ENCODE data around the gene RAMP3. TPM values are rescaled to one million over a fixed set of nuclear protein-coding genes. Genes with fewer than 3 reads are reported as not detected.

The RAMP3 gene
- total and polyA plus RNA-seq, 11 donors = 19.2 to 107 (median 38.9) TPM

DNA sequence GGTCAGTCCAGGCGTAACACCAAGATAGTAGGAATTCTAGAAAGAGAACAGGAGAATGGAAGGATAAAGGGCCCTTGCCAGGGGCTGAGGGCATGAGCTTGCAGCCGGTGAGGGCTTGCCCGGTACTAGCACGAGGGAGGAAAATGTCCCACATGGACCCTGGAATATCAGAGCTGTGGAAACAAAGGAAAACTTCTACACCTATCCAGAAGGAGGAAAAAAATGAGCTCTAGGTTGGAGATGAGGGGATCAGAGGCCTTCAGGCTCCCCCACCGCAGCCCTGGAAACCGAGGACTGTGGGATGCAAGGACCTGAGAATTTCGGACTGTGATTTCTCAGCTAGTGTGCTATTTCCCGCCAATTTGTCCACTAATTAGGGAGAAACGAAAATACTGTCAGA, 22.1 kb downstream of the RAMP3 start:
- DNase-seq = peak in 2 of 5 donors; percentile 0 to 7
- H3K4me1 ChIP-seq = peaks cover 0 to 11% (median 0%) of the 10 kb centered on the region in 12 donors
- H3K36me3 ChIP-seq = peaks cover 0 to 2% (median 0%) of the 10 kb centered on the region in 9 donors
- intact Hi-C loops (cut with DNase I) = no loop called here
- WGBS, 4 donors = 81 to 93% (median 88%) methylated on average over 9 of the region's 9 CpGs
- H3K9me3 ChIP-seq = no peaks in the 10 kb centered on the region
- H3K4me3 ChIP-seq = no peak overlapping the region
- ATAC-seq = no peak
- no peaks in the 10 kb centered on the region for H3K27me3 ChIP-seq
- H3K27ac ChIP-seq = no peak overlapping the region
- TF ChIP-seq POLR2A (IDR thresholded peaks at IDR 0.05) = no peak

DNA sequence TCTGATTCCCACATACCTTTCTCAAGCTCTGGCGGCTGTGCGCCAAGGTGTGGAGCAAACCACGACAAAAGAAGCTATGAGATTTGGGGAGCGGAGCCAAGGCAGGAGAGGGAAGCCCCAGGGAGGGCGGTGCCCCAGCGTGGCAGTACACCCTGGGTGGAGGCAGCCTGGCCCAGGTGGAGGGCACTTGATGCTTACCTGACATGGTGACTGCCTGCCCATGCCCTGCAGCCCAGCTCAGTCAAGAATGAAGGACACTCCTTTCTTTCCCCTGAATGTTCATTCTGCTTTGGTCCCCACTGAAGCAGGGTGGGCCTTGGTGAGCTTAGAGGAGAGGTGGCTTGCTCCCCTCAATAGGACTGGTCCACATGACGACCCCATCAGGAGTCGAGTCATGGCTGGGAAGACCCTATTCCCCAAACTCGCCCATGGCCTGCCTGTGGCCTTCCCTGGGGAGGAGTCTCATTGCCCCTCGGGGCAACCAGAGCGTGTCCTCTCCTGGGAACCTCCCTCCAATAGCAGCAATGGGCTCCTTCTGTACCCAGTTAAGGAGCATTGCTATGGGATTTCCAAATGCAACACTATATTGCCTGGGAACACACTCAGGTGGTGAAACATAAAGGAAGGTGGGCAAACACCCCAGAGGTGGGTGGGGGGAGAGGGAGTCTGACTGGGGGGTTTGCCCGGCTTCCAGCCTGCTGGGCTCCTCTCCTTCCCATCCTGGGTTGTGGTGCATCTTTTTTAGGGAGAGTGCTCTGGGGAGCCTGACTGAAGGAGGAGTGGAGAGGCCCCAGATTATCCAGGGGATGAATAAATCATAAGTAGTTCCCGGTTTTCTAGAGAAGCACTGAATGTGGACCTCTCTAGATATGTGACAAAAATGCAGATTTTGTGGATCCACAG, 22.7 kb downstream of the RAMP3 start:
- H3K4me1 ChIP-seq = peaks cover 0 to 11% (median 0%) of the 10 kb centered on the region in 12 donors
- intact Hi-C loops (cut with DNase I) = no loop called here
- ATAC-seq (no peak), DNase-seq (peak in 3 of 5 donors; percentile 5 to 10 (median 10))
- WGBS, 4 donors = 81 to 87% (median 85%) methylated on average over 11 to 13 of the region's 13 CpGs
- H3K27me3 ChIP-seq = no peaks in the 10 kb centered on the region
- TF ChIP-seq POLR2A (IDR thresholded peaks at IDR 0.05) = no peak
- TF ChIP-seq, protein P1, sequence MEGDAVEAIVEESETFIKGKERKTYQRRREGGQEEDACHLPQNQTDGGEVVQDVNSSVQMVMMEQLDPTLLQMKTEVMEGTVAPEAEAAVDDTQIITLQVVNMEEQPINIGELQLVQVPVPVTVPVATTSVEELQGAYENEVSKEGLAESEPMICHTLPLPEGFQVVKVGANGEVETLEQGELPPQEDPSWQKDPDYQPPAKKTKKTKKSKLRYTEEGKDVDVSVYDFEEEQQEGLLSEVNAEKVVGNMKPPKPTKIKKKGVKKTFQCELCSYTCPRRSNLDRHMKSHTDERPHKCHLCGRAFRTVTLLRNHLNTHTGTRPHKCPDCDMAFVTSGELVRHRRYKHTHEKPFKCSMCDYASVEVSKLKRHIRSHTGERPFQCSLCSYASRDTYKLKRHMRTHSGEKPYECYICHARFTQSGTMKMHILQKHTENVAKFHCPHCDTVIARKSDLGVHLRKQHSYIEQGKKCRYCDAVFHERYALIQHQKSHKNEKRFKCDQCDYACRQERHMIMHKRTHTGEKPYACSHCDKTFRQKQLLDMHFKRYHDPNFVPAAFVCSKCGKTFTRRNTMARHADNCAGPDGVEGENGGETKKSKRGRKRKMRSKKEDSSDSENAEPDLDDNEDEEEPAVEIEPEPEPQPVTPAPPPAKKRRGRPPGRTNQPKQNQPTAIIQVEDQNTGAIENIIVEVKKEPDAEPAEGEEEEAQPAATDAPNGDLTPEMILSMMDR (IDR thresholded peaks at IDR 0.05) = no peak
- H3K4me3 ChIP-seq = no peak overlapping the region
- H3K27ac ChIP-seq = no peak overlapping the region
- peaks cover 0 to 2% (median 0%) of the 10 kb centered on the region in 9 donors for H3K36me3 ChIP-seq
- no peaks in the 10 kb centered on the region for H3K9me3 ChIP-seq

- H3K27me3 ChIP-seq = no peaks in the 10 kb centered on the region
- H3K4me3 ChIP-seq = no peak overlapping the region
- TF ChIP-seq, protein P1 (IDR thresholded peaks at IDR 0.05) = no peak
- TF ChIP-seq POLR2A (IDR thresholded peaks at IDR 0.05) = no peak
- peaks cover 0 to 9% (median 0%) of the 10 kb centered on the region in 12 donors for H3K4me1 ChIP-seq
- H3K27ac ChIP-seq = no peak overlapping the region
- ATAC-seq = no peak
- H3K36me3 ChIP-seq = peaks cover 0 to 2% (median 0%) of the 10 kb centered on the region in 9 donors
- no peaks in the 10 kb centered on the region for H3K9me3 ChIP-seq
- peak in 2 of 5 donors; percentile 5 to 12 for DNase-seq
- intact Hi-C loops (cut with DNase I) = no loop called here
- 88 to 93% (median 90%) methylated on average over 6 to 7 of the region's 7 CpGs for WGBS, 4 donors
These were observed 23.8 kb downstream of the RAMP3 start for GRCh38 chr7:45181286-45181960.

DNA sequence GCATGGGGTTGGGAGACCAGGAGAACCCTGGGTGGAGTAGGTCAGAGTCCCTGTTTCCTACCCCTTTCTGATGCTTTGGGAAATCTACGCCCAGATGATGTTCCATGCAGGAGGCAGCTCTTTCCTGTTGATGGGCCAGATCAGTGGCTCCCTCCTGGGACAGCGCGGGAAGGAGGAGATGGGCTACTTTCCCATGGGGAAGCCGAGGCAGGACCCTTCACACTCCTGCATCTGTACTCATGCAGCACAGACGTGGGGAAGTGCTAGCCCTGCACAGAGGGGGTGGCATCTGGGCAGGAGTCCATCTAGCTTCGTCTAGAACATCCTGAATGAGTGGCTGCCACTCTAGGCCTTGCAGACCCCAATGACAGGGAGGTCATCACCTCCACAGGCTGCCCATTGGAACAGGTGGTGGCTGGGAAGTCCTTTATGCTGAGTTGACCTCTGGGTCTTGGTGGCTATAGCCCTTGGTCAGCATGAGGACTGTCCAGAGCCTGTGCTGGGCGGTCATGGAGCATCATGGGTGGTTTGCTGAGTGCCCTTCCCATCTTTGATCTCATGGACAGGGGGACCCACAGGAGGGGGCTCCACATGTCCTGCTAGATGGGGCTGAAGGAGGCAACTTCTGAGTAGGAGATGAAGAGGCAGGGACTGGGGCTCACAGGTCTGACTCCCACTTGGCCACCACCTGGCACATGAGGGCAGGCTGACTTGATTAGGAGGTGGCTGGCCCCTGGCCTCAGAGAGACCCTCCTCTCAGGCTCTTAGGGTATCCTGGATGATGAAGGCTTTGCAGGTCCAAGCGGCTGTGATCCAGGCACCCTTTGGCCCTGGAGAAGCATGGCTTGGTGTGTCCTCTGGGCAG, 24.6 kb downstream of the RAMP3 start:
- Histone ChIP-seq H3K9me3 (no peaks in the 10 kb centered on the region), H3K4me3 (no peak overlapping the region), H3K4me1 (peaks cover 0 to 7% (median 0%) of the 10 kb centered on the region in 12 donors), H3K27me3 (no peaks in the 10 kb centered on the region), H3K36me3 (peaks cover 0 to 7% (median 0%) of the 10 kb centered on the region in 9 donors), H3K27ac (no peak overlapping the region)
- intact Hi-C loops (cut with DNase I) = no loop called here
- no peak for ATAC-seq
- peak in 2 of 5 donors; percentile 15 to 21 for DNase-seq
- TF ChIP-seq POLR2A (IDR thresholded peaks at IDR 0.05) = no peak
- TF ChIP-seq, protein P1 (IDR thresholded peaks at IDR 0.05) = no peak
- WGBS, 4 donors = 62 to 76% (median 72%) methylated on average over 3 to 8 of the region's 8 CpGs
